Activated CD4-positive, CD25-positive, alpha-beta regulatory T cell (primary cell): ENCODE results near the gene SOX12.
"Not testable (repeated sequence)": the region's sequence is repeated elsewhere in the genome, so short reads cannot be mapped to it uniquely, and the experiment has no call there.

Source experiments
- DNase-seq, 4 experiments: peaks; one replicate each; lab custom pipeline; 2025; lab: John Stamatoyannopoulos, UW

Gene SOX12

GRCh38 chr20:362271-363254 is 37.2 kb downstream of the SOX12 start:
- DNase-seq: peak in 1 of 4 experiments; percentile 8

DNA sequence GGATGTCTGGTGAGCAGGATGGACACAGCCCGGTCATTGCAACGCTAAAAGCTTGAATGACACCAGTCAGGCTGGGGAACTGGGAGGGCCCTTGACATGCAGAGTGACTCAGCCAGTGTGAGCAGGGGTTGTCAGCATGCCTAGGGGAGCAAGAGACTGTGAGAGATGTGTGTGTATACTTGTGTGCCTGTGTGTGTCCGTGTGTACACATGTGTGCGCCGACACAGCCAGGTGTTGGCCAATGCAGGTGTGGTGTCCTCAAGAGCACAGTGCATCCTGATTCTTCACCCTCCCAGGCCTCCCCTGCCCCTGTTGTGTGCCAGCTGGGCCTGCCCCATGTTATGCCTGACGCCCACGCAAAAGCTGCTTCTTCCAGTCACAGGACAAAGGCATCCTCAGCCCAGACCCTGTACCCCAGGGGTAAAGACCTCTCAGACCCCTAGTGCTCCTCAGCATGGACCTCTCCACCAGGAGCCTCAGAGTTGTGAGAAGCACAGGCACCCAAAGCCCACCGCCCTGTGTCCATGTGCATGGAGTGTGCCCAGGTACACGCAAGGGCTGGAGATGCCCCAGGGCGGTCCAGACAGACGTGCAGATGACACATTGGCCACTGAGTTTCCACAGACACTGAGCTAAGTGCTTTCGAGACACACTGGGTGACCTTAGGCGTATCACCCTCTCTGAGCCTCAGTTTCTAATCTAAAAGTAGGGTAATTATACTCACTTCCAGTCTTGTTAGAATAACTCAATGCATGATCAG is 38.1 kb downstream of the SOX12 start:
- DNase-seq: no peak

DNA sequence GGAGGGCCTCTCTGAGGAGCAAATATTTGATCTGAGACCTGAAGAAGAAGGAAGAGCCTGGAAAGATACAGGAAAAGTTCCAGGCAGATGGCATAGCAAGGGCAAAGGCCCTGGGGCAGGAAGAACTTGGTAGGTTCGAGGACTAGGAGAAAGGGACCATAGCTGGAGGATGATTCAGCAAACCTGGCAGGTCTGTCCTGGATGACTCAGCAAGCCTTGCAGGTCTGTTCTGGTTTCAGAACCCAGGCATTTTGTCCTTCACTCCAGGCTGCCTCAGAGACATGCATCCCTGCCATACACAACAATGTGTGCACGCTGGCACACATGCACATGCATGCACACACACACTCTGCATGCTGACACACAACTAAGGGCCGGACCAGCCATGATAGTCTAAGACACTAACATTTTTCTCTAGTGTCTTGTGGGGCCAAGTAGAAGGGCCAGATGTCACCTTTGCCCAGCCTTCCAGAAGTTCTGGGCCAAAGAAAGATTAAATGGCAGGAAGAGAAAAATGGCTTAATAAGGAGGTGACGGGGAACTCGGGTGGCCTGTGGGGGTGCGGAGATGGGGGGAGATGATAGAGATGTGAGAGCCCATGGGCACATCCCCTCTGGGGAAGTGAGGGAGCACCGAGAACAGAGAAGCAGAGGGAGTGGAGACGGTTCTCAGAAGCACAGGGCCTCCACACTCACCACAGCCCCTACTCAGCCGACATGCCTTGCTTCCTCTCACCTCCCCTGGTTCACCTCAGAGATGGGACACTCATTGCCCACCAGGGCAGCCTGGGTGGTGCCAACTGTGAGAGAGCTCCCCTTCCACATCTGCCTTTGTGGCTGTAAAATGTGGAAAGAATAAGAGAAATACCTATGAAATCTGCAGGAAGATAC is 39.8 kb downstream of the SOX12 start:
- no peak for DNase-seq

DNA sequence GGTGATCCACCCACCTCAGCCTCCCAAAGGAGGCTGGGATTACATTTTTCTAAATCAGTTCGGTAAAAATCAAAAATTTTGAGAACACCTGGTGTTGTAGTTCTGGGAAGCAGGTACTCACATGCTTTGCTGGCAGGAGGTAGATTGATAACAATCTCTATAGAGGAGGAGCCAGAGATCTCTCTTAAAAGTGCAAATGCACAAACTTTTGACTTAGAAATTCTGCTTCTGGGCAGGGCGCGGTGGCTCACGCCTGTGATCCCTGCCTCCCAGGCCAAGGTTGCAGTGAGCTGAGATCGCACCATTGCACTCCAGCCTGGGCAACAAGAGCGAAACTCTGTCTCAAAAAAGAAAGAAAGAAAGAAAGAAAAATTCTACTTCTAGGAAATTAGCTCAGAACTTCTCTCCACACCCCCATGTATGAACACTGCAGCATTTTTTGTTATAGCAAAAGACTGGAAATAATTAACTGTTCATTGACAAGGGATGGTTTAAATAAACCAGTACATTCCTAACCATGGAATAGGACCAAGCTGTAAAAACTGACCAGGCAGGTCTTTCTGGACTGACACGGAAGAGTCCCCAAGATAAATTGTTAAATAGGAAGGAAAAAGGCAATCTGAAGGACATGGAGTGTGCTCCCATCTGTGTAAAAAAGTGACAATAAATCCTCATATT is 40.8 kb downstream of the SOX12 start:
- no peak for DNase-seq

DNA sequence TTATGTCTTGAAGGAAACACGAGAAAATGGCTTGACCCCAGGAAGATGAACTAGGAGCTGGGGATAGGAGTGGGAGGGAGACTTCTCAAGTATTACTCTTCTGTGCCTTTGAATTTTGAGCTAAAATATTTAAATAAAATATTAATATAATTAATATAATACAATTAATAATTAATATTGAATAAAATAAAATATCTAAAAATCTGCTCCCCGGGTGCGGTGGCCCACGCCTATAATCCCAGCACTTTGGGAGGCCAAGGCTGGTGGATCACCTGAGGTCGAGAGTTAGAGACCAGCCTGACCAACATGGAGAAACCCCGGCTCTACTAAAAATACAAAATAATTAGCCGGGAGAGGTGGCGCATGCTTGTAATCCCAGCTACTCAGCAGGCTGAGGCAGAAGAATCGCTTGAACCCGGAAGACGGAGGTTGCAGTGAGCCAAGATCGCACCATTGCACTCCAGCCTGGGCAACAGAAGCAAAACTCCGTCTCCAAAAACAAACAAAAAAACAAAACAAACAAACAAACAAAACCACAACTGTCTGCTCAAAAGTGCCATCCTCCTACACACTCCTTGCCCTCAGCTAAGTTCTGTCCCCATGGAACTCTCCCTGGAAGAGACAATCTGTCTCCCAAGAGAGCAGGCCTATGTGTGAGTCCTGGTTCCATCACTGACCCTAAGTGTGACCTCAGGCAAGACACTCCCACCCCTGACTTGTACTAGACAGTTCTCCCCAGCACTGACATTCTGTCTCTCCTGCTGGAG is 41.5 kb downstream of the SOX12 start:
- DNase-seq: no peak

DNA sequence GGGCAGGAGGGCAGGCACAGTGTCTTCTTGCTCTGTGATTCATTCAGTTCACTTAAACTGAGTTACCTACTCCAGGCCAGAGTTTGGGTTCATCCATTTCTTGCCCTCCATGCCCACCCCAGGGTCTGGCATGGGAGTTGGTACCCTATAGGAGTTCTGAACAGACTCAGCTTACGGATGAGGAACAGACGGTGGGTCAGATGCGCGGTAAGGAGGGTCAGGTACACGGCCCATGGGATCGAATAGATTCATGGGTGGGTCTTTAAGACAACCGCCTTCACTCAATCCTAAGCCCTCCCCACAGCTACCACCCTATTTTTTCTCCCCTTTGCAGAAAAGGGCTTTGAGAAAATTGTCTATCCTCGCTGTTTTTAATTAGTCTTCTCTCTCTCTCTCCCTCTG is 42.1 kb downstream of the SOX12 start:
- no peak for DNase-seq

DNA sequence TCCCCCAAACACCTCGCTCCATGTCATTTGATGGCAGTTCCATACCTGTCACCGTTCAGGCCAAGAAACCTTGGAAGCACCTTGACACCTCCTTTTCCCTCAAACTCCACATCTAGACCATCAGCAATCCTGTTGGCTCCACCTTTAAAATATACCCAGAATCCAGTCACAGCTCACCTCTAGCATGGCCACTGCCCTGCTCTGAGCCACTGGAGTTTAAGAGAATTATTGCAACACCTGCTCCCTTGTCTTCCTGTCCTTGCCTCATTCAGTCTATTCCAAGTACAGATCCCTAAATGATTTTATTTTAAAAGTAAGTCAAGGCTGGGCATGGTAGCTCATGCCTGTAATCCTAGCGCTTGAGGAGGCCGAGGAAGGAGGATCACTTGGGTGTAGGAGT is 43.6 kb downstream of the SOX12 start:
- no peak for DNase-seq

DNA sequence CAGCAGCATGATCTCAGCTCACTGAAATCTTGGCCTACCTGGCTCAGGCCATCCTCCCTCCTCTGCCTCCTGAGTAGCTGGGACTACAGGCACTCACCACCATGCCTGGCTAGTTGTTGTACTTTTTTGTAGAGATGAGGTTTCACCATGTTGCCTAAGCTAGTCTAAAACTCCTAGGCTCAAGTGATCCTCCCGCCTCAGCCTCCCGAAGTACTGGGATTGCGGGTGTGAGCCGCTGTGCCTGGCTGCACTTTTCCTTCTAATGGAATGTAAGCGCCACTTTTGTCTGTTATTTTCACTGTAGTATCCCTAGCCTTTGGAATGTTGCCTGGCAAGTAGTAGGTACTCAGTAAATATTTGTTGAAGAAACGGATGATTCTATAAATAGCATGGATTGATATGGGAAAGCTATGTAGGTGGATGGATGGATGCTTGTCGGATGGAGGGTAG is 44.8 kb downstream of the SOX12 start:
- no peak for DNase-seq

DNA sequence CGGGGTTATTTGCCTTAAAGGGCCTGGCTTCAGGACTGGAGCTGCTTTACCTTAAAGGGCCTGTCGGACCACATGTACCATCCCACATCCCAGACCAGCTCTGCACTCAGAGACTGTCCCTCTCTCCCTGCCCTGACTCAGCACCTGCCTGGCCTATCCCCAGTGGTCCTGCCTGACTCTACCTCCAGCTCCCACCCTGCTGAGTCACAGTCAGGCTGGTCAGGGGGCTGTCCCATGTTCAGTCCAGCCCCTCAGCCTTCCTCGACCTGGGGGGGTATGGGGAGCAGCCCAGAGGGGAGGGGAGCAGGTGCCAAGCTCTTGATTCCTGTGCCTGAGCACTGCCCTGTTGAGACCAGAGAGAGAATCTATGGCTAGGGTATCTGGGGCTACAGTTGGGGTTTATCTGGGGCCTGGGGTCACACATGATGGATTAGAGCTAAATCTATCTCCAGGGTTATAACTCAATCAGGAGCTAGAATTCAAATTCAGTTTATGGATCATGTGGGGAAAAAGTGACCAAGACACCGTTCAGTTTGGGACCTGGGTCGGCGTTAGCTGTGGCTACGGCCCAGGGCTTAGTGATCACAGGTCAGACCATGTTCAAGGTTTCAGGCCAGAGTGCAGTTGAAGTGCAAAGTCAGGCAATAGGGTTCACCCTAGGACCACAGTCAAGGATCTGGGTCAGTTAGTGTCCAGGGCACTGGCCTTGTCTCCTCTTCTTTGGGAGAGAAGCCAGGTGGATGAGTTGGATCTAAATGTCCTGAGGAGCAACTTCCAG is 45.8 kb downstream of the SOX12 start:
- no peak for DNase-seq

GRCh38 chr20:371755-372542 is 46.6 kb downstream of the SOX12 start:
- DNase-seq: no peak

DNA sequence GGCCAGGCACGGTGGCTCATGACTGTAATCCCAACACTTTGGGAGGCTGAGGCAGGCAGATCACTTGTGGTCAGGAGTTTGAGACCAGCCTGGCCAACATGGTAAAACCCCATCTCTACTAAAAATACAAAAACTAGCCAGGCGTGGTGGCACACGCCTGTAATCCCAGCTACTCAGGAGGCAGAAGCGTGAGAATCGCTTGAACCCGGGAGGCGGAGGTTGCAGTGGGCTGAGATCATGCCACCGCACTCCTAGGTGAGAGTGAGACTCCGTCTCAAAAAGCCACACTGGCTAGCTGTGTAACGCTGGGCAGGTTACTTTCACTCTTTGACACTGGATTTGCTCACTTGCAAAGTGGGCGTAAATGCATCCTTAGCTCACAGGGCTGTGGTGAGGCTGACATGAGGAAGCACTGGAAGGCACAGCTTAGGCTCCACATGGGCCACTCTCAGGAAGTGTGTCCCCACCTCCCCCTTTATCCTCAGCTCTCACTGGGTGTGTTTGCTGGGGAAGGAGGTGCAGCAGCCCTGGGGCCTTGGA is 47.3 kb downstream of the SOX12 start:
- not testable (repeated sequence) for DNase-seq

GRCh38 chr20:373171-373890 is 48.0 kb downstream of the SOX12 start:
- no peak for DNase-seq

DNA sequence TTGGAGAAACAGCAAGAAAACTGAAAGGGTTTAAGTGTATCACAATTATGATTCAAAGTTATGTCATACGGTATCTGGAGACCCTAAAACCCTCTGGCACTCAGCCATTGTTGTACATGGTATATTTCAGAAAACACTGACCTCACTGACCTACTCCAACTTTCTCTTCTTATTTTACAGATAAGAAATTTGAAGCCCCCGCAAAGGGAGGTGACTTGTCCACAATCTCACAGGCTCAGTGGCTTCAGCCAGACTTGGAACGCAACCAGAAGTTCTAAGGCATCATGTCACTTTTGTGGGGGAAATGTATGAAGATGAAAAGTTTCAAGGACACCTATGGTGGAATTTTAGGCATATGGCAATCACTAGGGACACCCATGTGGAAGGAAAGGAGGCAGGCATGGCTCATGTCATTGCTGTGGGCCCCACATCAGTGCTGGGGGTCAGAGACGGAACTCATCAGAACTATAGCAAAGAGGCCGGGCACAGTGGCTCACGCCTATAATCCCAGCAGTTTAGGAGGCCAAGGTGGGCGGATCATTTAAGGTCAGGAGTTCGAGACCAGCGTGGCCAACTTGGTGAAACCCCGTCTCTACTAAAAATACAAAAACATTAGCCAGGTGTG is 50.0 kb downstream of the SOX12 start:
- DNase-seq: no peak

DNA sequence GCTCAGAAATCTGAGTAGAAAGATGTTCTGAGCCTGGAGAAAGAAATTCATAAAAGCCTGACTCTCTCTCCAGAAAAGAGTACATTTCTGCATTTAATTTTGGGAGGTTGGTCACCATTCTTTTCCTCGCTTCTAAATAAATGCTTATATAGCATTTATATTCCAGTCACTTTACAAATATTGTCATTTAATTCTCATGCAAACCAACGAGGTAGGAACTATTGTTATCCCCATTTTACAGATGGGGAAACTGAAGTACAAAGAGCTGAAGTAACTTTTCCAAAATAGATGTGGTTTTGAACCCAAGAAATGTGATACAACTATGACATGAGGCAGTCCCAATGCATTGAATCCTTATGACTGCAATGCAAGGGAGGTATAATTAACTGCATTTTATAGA is 50.7 kb downstream of the SOX12 start:
- no peak for DNase-seq

DNA sequence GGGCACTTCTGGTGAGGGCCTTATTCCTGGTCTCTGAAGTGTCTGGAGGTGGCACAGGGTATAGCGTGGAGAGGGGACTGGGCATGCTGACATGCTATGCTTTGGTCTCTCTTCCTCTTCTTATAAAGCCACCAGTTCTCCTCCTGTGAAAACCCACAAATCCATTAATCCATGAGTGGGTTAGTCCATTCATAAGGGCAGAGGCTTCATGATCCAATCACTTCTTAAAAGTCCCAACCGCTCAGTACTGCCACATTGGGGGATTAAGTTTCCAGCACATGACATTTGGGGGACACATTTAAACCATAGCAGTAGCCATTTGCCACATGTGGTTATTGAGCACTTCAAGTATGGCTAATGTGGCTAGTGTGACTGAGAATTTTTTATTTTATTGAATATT is 51.4 kb downstream of the SOX12 start:
- no peak for DNase-seq

DNA sequence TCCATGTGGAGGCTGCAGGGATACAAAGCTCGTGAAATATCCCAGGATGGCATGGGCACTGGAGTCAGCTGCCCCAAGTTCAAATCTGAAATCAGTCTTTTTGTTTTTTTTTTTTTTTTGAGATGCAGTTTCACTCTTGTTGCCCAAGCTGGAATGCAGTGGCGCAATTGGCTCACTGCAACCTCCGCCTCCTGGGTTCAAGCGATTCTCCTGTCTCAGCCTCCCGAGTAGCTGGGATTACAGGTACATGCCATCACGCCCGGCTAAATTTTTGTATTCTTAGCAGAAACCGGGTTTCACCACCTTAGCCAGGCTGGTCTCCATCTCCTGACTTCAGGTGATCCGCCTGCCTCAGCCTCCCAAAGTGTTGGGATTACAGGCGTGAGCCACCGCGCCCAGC is 52.2 kb downstream of the SOX12 start:
- not testable (repeated sequence) for DNase-seq

- DNase-seq: no peak
These were observed 53.6 kb downstream of the SOX12 start for GRCh38 chr20:378961-379336.
